NCI-H2029 treated with DMSO at 0.1 percent for 48 hours (cell line): ENCODE results near the gene HIF1A.
"Not testable (repeated sequence)": the region's sequence is repeated elsewhere in the genome, so short reads cannot be mapped to it uniquely, and the experiment has no call there.

Experiments
- DNase-seq: peaks from one replicate; lab custom pipeline; 2025; lab: John Stamatoyannopoulos, UW

Gene HIF1A

DNA sequence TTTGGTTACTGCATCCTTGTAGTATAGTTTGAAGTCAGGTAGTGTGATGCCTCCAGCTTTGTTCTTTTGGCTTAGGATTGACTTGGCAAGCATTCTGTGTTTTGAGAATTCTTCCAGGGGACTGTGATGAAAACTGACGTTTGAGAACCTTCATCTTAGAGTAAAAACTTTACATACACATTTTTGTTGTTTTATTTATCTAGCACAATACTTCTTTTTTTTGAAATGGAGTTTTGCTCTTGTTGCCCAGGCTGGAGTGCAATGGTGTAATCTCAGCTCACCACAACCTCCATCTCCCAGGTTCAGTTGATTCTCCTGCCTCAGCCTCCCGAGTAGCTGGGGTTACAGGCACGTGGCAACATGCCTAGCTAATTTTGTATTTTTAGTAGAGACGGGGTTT lies 13.4 kb downstream of the HIF1A start:
- DNase-seq, result not testable (repeated sequence)

- DNase-seq, result peak; percentile 100
Measured at GRCh38 chr14:61710853-61711817, 15.8 kb downstream of the HIF1A start.

DNA sequence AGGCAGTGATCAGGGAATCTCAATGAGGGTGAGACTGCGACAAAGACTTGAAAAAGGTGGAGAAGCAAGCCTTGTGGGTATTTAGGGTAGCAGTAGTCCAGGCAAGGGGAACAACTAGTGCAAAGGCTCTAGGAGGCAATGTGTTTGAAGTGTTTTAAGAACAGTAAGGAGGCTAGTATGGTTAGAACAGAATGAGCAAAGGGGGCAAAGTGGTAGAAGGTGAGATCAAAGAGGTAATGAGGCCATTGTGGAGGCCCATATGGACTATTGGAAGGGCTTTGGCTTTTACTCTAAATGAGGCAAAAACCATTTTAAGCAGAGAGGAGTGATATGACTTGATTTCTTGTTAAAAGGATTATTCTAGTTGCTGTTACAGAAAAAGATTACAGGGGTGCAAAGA lies 16.8 kb downstream of the HIF1A start:
- peak; percentile 48 for DNase-seq

- DNase-seq, result peak; percentile 80
Measured at GRCh38 chr14:61713724-61714437, 18.6 kb downstream of the HIF1A start.

GRCh38 chr14:61716956-61717355 lies 21.6 kb downstream of the HIF1A start:
- no peak for DNase-seq

- DNase-seq, result no peak
Measured at GRCh38 chr14:61718039-61718438, 22.7 kb downstream of the HIF1A start.

DNA sequence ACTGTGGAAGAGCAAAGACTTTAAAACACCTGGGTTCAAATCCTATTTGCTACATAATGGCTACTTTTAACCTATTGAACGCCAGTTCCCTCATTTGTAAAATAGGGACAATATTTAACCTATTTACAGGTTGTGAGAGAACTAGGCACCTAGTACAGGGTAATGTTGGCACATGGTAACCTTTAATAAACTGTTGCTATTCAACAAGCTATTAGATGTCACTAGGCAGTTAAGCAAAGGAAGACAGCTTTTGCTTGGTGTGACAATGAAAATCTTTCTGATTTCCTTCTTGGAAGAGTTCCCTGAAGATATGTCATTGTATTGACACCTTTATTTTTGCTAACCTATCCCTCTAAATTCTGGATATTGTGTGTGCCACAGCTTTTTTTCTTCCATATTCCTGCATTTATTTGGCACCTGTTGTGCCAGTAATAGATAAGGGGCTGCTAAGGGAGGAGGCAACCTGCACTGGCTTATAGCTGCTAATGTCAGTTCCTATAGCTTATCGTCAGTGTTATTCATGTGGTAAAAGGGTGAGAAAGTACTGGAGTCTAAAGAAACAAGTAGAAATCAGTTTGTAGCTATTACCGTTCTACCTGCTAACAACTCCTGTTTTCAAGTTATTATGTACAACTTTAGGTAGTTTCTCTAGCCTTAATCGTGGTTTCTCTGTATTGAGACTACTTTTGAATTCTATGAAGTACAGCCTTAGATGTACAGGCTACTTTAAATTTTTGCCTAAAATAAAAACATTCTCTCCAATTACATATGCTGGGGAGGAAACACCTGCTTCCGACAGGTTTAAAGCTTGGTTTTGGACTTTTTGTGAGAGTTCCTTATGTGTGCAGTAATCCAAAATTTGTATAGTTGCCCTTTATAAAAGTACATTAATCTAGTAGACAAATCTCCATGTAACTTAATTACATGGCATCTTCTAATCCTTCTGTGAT lies 24.3 kb downstream of the HIF1A start:
- DNase-seq, result no peak

DNA sequence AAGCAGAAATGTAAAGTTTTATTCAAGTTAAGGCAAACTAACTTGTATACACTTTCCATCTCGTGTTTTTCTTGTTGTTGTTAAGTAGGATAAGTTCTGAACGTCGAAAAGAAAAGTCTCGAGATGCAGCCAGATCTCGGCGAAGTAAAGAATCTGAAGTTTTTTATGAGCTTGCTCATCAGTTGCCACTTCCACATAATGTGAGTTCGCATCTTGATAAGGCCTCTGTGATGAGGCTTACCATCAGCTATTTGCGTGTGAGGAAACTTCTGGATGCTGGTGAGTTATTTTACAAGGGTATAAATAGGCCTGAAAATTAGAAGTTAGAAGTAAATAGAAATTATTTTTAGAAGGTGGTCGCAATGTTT lies 25.0 kb downstream of the HIF1A start:
- no peak for DNase-seq

- DNase-seq, result no peak
Measured at GRCh38 chr14:61720741-61721140, 25.4 kb downstream of the HIF1A start.

GRCh38 chr14:61724133-61724532 lies 28.8 kb downstream of the HIF1A start:
- DNase-seq, result no peak

- DNase-seq, result no peak
Measured at GRCh38 chr14:61726778-61727658, 31.7 kb downstream of the HIF1A start.

GRCh38 chr14:61730756-61731373 lies 35.6 kb downstream of the HIF1A start:
- DNase-seq, result no peak

DNA sequence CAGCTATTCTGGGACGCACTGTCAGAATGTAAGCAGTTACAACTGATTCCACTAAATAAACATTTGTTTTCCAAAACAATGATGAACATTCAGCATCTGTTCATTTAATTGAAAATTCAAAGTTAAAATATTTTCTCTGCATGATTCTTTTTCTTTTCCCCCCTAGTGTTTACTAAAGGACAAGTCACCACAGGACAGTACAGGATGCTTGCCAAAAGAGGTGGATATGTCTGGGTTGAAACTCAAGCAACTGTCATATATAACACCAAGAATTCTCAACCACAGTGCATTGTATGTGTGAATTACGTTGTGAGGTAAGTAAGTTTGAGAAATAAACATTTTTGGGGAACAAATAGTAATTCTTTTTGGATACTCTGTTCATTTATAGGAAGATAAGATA lies 38.7 kb downstream of the HIF1A start:
- no peak for DNase-seq

DNA sequence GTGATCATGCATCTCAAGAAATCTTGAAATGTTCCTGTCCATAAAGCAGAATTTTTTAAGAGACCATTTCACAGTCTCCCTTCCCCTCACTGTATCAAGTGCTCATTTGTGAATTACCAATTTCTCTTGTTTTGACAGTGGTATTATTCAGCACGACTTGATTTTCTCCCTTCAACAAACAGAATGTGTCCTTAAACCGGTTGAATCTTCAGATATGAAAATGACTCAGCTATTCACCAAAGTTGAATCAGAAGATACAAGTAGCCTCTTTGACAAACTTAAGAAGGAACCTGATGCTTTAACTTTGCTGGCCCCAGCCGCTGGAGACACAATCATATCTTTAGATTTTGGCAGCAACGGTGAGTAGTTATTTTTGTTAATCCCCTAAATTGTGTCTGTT lies 41.4 kb downstream of the HIF1A start:
- no peak for DNase-seq

GRCh38 chr14:61737915-61738314 lies 42.6 kb downstream of the HIF1A start:
- DNase-seq, result no peak

GRCh38 chr14:61739133-61739532 lies 43.8 kb downstream of the HIF1A start:
- no peak for DNase-seq

DNA sequence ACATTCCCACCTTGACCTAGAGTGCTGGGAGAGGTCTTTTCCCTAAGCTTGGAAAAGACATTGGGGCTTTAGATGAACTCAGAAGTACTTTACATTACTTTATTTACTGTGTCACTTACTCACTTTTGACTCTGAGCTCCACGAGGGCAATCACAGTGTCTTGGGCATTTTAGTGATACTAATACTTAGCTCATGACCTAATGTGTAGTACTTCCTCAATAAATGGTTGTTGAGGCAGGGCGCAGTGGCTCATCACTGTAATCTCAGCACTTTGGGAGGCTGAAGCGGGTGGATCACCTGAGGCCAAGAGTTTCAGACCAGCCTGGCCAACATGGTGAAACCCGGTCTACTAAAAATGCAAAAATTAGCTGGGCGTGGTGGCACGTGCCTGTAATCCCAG lies 47.1 kb downstream of the HIF1A start:
- DNase-seq, result no peak

- DNase-seq, result no peak
Measured at GRCh38 chr14:61744238-61744637, 48.9 kb downstream of the HIF1A start.

- not testable (repeated sequence) for DNase-seq
Measured at GRCh38 chr14:61746346-61746745, 51.0 kb downstream of the HIF1A start.

- DNase-seq, result no peak
Measured at GRCh38 chr14:61746881-61747280, 51.6 kb downstream of the HIF1A start.

- DNase-seq, result no peak
Measured at GRCh38 chr14:61747342-61747741, 52.0 kb downstream of the HIF1A start.
